Breast epithelium (tissue), 4 donors: ENCODE measurements around the gene DIS3L2. TPM values are rescaled to one million over a fixed set of nuclear protein-coding genes. Genes with fewer than 3 reads are reported as not detected.

Experiments
- DNase-seq, 2 donors: peaks; one replicate each; pipeline ENCODE4 v3.0.0-alpha.2; 2019; ENCODE audit warnings: low spot score in 2 of 2
- H3K27ac ChIP-seq, 2 donors: fragments of 200-600 bp; sonication (generic) in 1 of 2; one replicate each; pipeline ENCODE4 v1.5.1; 2016 to 2019; ENCODE audit warnings: mild to moderate bottlenecking in 1 of 2
- H3K27me3 ChIP-seq, 2 donors: fragments of 200-600 bp; sonication (generic) in 1 of 2; one replicate each; pipeline versions ENCODE4 v1.5.1 to v1.6.0; 2017 to 2019; ENCODE audit warnings: control low read depth in 1 of 2, mild to moderate bottlenecking in 1 of 2
- H3K36me3 ChIP-seq: fragments of 200-600 bp; one replicate; pipeline ENCODE4 v1.5.1; 2019
- H3K4me1 ChIP-seq, 2 donors: fragments of 200-600 bp; sonication (generic); one replicate each; pipeline ENCODE4 v1.5.1; 2016 to 2019; ENCODE audit warnings: control low read depth in 1 of 2
- H3K4me3 ChIP-seq, 3 donors: fragments of 200-600 bp; sonication (generic); 1 replicate in 2 of 3; 2 replicates in 1 of 3; pipeline ENCODE4 v1.5.1; 2016 to 2019; ENCODE audit warnings: mild to moderate bottlenecking in 3 of 3, moderate library complexity in 2 of 3
- H3K9me3 ChIP-seq, 2 donors: fragments of 200-600 bp; sonication (generic) in 1 of 2; one replicate each; pipeline ENCODE4 v1.5.1; 2016 to 2019; ENCODE audit warnings: control low read depth in 1 of 2
- POLR2A ChIP-seq: fragments of 450-650 bp; IDR thresholded peaks from one replicate; pipeline ENCODE4 v1.6.1; 2016; ENCODE audit warnings: antibody characterized with exemption, mild to moderate bottlenecking, moderate library complexity
- POLR2AphosphoS5 ChIP-seq, 3 donors: sonication (generic); formaldehyde crosslinking; IDR thresholded peaks; one replicate each; pipeline ENCODE4 v1.6.1; 2017; ENCODE audit warnings: antibody characterized with exemption in 3 of 3
- intact Hi-C: fragments of 100-400 bp; cut with DNase I; formaldehyde crosslinking; loops from one replicate; pipeline ENCODE4 v1.15.1; 2023; ENCODE audit warnings: low total_unique reads
- total RNA-seq, 3 donors: library from RNA; depleted of rRNA; stranded (reverse); fragments of >200 nt; gene quantifications; one replicate each; pipeline ENCODE4 v1.1.0, GENCODE V29; 2016
- TF ChIP-seq, protein P1 (sequence below), 3 donors: fragments of 450-650 bp; IDR thresholded peaks; one replicate each; pipeline ENCODE4 v1.5.1; 2016 to 2017; ENCODE audit warnings: antibody characterized with exemption in 3 of 3, mild to moderate bottlenecking in 3 of 3, moderate library complexity in 3 of 3

The DIS3L2 gene
- total RNA-seq, 3 donors from 2014 or later: 19.2 to 38.9 (median 33.4) TPM

DNA sequence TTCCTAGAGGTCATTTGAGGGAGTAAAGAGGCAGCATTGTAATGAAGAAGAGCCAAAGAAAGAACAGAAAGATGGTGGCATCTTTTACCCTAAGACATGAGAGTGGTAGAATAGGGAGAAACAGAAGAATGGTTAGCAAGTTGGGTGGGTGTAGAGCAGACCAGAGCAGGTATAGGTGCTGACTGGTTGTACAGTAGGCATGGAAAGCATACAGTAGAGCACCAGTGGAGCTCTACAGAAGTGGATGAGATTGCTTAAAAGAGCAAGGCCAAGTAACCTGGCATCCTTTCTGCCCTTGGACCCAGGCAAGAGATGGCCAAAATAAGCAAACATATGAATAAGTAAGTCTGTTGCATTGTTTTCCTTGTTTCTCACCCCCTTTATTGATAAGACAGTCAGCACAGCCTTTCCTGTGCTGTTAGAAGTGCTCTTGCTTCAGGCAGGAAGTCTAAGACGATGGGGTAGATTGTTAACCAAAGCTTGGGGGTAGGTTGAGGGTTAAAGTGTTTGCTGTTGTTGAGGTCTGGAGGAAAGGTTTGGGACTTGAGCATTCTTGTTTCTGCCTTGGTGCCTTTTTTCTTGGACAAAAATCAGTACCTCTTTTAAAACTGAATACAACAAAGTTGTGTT lies 76.9 kb downstream of the DIS3L2 start:
- H3K27ac ChIP-seq: peak overlapping the region in 1 of 2 donors; percentile 66

GRCh38 chr2:232038881-232039485 lies 77.5 kb downstream of the DIS3L2 start:
- Histone ChIP-seq H3K36me3 (no peaks in the 10 kb centered on the region), H3K27ac (peak overlapping the region; percentile 8 to 66), H3K27me3 (no peaks in the 10 kb centered on the region), H3K4me3 (no peak overlapping the region), H3K9me3 (peaks cover 0 to 8% of the 10 kb centered on the region in 2 donors), H3K4me1 (no peaks in the 10 kb centered on the region)
- TF ChIP-seq POLR2AphosphoS5 (IDR thresholded peaks at IDR 0.05) (no peak), POLR2A (no peak)
- TF ChIP-seq, protein P1, sequence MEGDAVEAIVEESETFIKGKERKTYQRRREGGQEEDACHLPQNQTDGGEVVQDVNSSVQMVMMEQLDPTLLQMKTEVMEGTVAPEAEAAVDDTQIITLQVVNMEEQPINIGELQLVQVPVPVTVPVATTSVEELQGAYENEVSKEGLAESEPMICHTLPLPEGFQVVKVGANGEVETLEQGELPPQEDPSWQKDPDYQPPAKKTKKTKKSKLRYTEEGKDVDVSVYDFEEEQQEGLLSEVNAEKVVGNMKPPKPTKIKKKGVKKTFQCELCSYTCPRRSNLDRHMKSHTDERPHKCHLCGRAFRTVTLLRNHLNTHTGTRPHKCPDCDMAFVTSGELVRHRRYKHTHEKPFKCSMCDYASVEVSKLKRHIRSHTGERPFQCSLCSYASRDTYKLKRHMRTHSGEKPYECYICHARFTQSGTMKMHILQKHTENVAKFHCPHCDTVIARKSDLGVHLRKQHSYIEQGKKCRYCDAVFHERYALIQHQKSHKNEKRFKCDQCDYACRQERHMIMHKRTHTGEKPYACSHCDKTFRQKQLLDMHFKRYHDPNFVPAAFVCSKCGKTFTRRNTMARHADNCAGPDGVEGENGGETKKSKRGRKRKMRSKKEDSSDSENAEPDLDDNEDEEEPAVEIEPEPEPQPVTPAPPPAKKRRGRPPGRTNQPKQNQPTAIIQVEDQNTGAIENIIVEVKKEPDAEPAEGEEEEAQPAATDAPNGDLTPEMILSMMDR (IDR thresholded peaks at IDR 0.05): no peak
- intact Hi-C loops: no loop called here
- DNase-seq: no peak

More for the DNA sequence above, 76.9 kb downstream of the DIS3L2 start:
- DNase-seq: no peak
- Histone ChIP-seq H3K4me1 (no peaks in the 10 kb centered on the region), H3K4me3 (no peak overlapping the region), H3K9me3 (peaks cover 0 to 8% of the 10 kb centered on the region in 2 donors), H3K27me3 (no peaks in the 10 kb centered on the region), H3K36me3 (no peaks in the 10 kb centered on the region)
- intact Hi-C loops: no loop called here
- TF ChIP-seq, protein P1 (IDR thresholded peaks at IDR 0.05): no peak
- no peak for TF ChIP-seq POLR2A

- H3K27me3 ChIP-seq: no peaks in the 10 kb centered on the region
- H3K4me1 ChIP-seq: no peaks in the 10 kb centered on the region
- no peak overlapping the region for H3K4me3 ChIP-seq
- intact Hi-C loops: no loop called here
- H3K27ac ChIP-seq: no peak overlapping the region
- no peak for DNase-seq
- TF ChIP-seq POLR2AphosphoS5 (IDR thresholded peaks at IDR 0.05): no peak
- TF ChIP-seq POLR2A: no peak
- TF ChIP-seq, protein P1 (IDR thresholded peaks at IDR 0.05): no peak
- no peaks in the 10 kb centered on the region for H3K36me3 ChIP-seq
- H3K9me3 ChIP-seq: no peaks in the 10 kb centered on the region
Observed at GRCh38 chr2:232042911-232043574, 81.5 kb downstream of the DIS3L2 start.

- TF ChIP-seq POLR2AphosphoS5 (IDR thresholded peaks at IDR 0.05) (no peak), POLR2A (no peak)
- TF ChIP-seq, protein P1 (IDR thresholded peaks at IDR 0.05): no peak
- DNase-seq: no peak
- intact Hi-C loops: no loop called here
- no peak overlapping the region for H3K27ac ChIP-seq
- no peaks in the 10 kb centered on the region for H3K36me3 ChIP-seq
- H3K4me1 ChIP-seq: no peaks in the 10 kb centered on the region
- no peaks in the 10 kb centered on the region for H3K9me3 ChIP-seq
- no peak overlapping the region for H3K4me3 ChIP-seq
- no peaks in the 10 kb centered on the region for H3K27me3 ChIP-seq
Observed at GRCh38 chr2:232043966-232044365, 82.5 kb downstream of the DIS3L2 start.

DNA sequence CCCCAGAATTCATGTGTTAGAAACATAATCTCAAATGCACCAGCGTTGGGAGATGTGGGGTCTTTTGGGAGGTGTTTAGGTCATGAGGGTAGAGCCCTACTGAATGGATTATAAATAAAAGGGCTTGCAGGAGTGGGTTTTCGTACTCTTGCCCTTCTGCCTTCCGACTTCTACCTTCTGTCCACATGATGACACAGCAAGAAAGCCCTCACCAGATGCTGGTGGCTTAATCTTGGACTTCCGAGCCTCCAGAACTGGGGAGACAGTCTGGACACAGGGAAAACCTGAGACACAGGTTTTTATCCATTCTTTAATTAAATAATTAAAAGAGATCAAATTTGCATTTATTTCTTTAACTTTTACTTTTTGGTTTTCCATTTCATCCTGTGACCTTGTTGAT lies 87.8 kb downstream of the DIS3L2 start:
- no peak overlapping the region for H3K27ac ChIP-seq
- H3K9me3 ChIP-seq: no peaks in the 10 kb centered on the region
- H3K36me3 ChIP-seq: no peaks in the 10 kb centered on the region
- no peaks in the 10 kb centered on the region for H3K27me3 ChIP-seq
- no peak overlapping the region for H3K4me3 ChIP-seq
- H3K4me1 ChIP-seq: no peaks in the 10 kb centered on the region
- DNase-seq: no peak
- intact Hi-C loops: no loop called here
- TF ChIP-seq, protein P1 (IDR thresholded peaks at IDR 0.05): no peak
- TF ChIP-seq POLR2AphosphoS5 (IDR thresholded peaks at IDR 0.05): no peak
- no peak for TF ChIP-seq POLR2A
